Lower leg skin (tissue), 3 donors: ENCODE results near the gene CCL27.

Source experiments
- POLR2A ChIP-seq, 2 donors: fragments of 450-650 bp; IDR thresholded peaks; one replicate each; pipeline ENCODE4 v1.6.1; 2016 to 2017; ENCODE audit warnings: antibody characterized with exemption in 2 of 2, mild to moderate bottlenecking in 1 of 2, moderate library complexity in 1 of 2
- TF ChIP-seq, protein P1 (sequence below), 3 donors: fragments of 450-650 bp; IDR thresholded peaks; one replicate each; pipeline ENCODE4 v1.5.1; 2016; ENCODE audit warnings: antibody characterized with exemption in 3 of 3, mild to moderate bottlenecking in 3 of 3, moderate library complexity in 2 of 3

- TF ChIP-seq, protein P1, sequence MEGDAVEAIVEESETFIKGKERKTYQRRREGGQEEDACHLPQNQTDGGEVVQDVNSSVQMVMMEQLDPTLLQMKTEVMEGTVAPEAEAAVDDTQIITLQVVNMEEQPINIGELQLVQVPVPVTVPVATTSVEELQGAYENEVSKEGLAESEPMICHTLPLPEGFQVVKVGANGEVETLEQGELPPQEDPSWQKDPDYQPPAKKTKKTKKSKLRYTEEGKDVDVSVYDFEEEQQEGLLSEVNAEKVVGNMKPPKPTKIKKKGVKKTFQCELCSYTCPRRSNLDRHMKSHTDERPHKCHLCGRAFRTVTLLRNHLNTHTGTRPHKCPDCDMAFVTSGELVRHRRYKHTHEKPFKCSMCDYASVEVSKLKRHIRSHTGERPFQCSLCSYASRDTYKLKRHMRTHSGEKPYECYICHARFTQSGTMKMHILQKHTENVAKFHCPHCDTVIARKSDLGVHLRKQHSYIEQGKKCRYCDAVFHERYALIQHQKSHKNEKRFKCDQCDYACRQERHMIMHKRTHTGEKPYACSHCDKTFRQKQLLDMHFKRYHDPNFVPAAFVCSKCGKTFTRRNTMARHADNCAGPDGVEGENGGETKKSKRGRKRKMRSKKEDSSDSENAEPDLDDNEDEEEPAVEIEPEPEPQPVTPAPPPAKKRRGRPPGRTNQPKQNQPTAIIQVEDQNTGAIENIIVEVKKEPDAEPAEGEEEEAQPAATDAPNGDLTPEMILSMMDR (IDR thresholded peaks at IDR 0.05), result no peak
- TF ChIP-seq POLR2A (IDR thresholded peaks at IDR 0.05), result no peak
Measured at GRCh38 chr9:34615132-34615531, 47.3 kb downstream of the CCL27 start.
